Activated CD4-positive, CD25-positive, alpha-beta regulatory T cell treated with anti-CD3 and anti-CD28 coated beads, Interleukin-2, amount 50 U/mL, for 72 hours (primary cell): ENCODE measurements around the gene ANKDD1A.

Experiments used
- DNase-seq: peaks from one replicate; pipeline ENCODE4 v3.0.0; 2021

Gene ANKDD1A

DNA sequence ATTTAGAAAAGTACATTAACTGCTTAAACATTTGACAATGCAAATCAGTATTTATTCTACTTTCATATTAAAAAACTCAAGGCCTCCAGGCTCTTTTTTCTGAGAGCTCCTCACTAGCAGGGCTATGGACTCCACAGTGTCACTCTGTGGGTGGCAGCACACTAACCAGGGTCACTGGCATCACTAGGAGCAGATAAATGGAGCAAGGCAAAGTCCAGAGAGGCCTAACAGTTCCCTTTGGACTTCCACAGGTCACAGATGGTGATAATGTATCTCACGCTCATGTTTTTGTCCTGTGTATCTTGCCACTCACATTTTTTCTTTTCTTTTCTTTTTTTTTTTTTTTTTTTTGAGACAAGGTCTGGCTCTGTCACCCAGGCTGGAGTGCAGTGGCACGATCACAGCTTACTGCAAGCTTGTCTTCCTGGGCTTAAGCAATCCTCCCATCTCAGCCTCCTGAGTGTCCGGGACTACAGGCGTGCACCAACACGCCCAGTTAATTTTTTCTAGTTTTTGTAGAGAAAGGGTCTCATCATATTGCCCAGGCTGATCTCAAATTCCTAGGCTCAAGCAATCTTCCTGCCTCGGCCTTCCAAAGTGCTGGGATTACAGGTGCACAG, 70.2 kb downstream of the ANKDD1A start:
- DNase-seq = no peak

GRCh38 chr15:64982472-64982871, 70.8 kb downstream of the ANKDD1A start:
- DNase-seq = no peak

DNA sequence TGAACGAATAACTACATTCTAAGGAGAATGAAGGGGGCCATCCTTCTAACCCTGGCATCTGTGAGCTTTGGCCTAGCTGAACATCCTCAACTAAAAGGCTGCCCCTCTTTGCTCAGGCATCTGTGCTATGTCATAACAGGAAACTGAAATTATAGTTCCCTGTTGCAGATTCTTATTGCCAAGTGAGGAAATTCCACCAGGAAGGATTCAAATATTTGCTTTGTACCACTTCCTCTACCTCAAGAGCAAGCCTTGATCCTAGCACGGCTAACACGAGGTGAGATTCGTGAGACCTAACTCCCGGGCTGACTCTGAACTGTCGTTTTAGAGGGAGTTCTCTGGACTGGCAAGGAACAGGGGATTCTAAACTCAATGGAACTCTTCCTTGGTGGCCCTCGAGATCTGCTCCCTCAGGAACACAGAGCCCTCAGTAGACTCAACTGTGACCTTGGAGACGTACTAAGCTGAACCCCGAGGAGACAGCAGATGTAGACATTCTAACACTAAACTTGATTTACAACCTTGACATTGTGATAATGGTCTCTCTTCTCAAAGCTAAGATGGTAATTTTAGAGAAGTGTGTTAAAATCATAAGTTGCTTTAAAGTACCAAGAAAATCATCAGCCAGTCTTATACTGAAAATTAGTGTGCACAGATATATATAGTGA, 73.8 kb downstream of the ANKDD1A start:
- DNase-seq = no peak

DNA sequence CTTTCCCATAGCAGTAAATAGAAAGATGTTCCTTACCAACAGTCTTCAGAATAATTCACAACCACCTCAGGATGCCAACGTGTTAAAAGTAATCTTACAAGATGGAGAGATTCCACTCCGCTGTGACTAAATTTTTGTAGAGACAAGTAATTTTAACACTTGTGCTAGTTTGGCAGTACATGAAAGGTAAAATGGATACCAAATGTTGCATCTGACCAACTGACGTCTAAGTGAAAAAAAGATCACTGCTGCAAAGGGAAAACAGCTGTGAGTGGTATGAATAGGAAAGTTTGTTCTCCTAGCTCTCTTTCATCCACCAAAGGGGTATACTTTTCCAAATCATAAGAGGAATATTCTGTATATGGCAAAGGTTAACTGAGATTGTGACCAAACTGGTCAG, 75.4 kb downstream of the ANKDD1A start:
- DNase-seq = no peak

DNA sequence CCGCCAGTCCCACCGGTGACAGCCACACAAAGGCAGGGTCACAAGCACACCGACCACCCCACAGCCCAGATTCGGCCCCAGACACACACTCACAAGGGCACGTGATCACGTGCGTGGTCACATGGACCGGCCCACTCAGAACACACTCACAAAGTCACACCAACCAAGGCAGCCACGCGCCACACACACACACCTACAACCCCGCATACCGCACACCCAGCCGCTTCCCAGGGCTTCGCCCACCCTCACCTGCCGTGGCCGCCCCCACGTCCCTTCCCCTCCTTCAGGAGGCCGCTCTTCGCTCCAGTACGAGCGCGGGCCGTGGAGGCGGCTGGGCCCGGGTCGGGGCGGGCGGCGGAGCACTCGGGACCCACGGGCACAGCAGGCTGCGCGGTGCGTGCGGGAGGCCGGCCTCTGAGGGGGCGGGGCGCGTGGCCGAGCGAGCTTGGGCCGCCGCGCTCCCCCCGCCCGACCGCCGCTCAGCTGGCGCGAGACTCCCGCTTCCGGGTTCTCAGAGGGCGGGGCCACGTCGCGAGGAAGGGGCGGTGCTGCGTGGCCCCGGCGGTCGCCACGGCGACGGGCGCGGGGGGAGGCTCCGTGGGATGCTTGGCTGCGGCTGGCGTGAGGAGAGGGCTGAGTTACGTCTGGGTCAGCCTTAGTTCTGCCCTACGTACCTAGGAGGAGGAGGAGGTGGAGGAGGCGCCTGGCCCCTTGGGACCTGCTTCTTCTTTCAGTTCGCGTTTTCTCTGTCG, 77.9 kb downstream of the ANKDD1A start, which contains the start of gene SPG21:
Gene SPG21, minus strand, starts transcription at position 499 of the 752 bp plus-strand sequence. CDS start 6,345 bp downstream, outside the sequence.
- peak; percentile 97 for DNase-seq

DNA sequence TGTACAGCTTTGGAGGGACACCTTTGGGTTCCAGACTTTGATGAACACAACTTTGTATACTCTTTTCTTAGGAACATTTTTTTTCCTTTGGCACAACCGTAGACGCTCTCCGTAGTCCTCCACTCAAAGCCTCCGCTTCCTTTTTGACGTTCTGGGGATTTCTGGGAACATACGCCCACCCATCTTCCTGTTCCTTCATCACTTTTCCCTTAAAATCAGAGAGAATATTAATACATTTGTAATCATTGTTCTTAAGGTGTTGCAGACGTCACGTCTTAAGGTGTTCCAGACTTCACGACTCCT, 78.4 kb downstream of the ANKDD1A start:
- no peak for DNase-seq

DNA sequence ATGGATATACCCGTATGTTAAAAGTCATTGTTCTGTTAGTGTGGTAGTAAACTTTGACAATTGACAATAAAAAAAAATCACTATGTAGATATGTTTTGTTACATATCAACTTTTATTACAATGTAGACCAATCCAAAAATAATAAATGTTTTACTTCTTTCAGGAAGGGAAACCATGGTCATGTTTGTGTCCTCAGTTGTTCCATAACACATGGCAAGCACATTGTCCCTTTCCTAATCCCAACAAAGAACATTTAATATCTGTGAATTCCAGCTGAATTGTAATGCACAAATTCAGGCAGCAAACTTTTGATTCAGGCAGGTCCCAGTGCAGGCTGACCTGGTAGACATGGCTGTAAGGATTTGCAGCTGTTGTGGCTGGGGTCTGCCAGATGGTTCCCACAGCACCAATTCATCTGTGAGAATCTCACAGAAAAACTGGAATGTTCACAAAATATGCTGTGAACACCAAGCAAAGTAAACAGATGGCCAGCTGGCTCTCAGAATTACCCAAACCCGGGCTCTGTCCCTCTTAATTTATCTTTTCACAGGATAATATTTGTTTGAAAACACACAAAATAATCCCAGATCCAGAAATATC, 79.9 kb downstream of the ANKDD1A start:
- DNase-seq = no peak

DNA sequence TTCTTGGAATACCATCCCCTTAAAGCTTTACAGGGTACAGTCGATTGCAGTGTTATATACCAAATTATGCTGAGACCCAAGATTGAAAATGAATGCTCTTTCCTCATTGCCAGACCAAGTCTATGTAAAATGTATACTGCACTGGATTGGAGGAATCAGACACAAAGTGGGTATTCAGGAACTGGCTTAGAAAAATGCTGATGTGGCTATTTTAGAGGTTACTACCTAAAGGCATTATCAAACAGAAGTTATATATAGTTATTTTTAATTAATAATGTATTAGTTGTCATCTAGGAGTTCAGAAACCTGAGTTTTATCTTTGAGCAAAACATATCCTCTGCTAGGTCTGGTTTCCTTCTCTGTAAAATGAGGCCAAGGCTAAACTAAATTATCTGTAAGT, 81.6 kb downstream of the ANKDD1A start:
- no peak for DNase-seq

DNA sequence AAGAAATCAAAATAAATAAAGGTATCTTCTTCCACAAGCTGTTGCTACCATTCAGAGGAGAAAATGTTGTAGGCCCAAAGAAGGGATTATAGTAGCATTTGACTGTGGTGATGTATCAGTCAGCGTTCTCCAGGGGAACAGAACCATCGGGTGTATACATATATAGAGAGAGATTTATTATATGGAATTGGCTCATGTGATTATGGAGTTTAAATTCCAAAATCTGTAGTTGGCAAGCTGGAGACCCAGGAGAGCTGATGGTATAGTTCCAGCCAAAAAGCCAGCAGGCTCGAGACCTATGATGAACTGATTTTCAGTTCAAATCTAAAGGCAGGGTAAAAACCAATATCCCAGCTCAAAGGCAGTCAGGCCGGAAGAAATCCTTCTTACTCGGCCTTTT, 85.4 kb downstream of the ANKDD1A start:
- no peak for DNase-seq

GRCh38 chr15:64997745-64998375, 86.2 kb downstream of the ANKDD1A start:
- no peak for DNase-seq

DNA sequence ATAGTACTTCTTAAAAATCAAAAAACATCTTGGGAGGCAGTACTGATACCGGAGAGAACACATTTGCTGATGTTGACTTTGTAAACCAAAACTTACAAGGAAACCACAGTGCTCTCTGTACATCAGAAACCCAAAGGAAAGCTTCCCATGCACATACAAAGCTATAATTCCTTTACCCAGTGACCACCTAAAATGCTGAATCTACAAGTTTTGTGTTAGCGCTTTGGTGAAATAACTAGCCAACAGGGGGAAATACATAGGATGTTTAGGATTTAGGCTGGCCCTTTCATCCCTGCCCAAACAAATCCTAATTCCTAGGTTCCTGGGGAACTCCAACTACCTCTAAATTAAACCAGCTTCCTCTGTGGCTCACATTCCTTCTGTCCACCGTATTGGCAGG, 93.3 kb downstream of the ANKDD1A start:
- no peak for DNase-seq

DNA sequence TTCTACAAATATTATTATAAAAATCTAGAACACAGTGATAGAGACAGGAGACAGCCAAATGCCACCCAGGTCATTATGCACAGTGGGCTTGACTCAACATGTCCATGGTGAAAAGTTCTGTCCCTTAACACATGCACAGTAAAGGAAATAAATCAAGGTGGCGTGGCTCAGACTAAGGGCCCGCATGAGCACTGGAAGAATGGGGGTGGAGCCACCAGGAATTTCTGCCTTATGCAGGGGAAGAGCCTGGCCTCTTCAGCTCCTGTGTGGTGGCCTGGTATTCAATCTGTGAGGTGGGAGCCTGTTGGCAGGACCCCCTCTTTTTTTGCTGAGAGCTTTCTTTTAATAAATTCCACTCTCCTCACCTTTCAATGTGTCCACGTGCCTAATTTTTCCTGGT, 95.2 kb downstream of the ANKDD1A start:
- no peak for DNase-seq
